GM23248 (cell line): ENCODE measurements around the gene MYH9. TPM values are rescaled to one million over a fixed set of nuclear protein-coding genes. Genes with fewer than 3 reads are reported as not detected.

Experiments
- DNase-seq: peaks from one replicate; pipeline ENCODE4 v3.0.0-alpha.2; 2015
- H2AFZ ChIP-seq: fragments of 200-600 bp; sonication (generic); 2 replicates; pipeline ENCODE4 v1.6.1; 2016; ENCODE audit warnings: antibody characterized with exemption
- H3F3A ChIP-seq: fragments of 200-600 bp; sonication (generic); 2 replicates; pipeline ENCODE4 v1.6.1; 2016; ENCODE audit warnings: mild to moderate bottlenecking, antibody characterized with exemption, mixed run types; ENCODE audit not compliant: insufficient read depth
- H3K27ac ChIP-seq: fragments of 200-600 bp; sonication (generic); 2 replicates; pipeline ENCODE4 v1.5.1; 2016; ENCODE audit warnings: mild to moderate bottlenecking
- H3K27me3 ChIP-seq: fragments of 200-600 bp; sonication (generic); replicated peaks from 2 replicates; pipeline ENCODE4 v1.6.1; 2016; ENCODE audit warnings: mild to moderate bottlenecking; ENCODE audit not compliant: insufficient read depth
- H3K36me3 ChIP-seq: fragments of 200-600 bp; sonication (generic); 2 replicates; pipeline ENCODE4 v1.6.1; 2016; ENCODE audit warnings: low read depth, mild to moderate bottlenecking
- H3K4me1 ChIP-seq: fragments of 200-600 bp; sonication (generic); 2 replicates; pipeline ENCODE4 v1.6.1; 2016; ENCODE audit warnings: mild to moderate bottlenecking; ENCODE audit not compliant: insufficient read depth
- H3K4me2 ChIP-seq: fragments of 200-600 bp; sonication (generic); one replicate; pipeline ENCODE4 v1.6.1; 2016; ENCODE audit warnings: mild to moderate bottlenecking; ENCODE audit not compliant: unreplicated experiment
- H3K4me3 ChIP-seq: fragments of 200-600 bp; sonication (generic); 2 replicates; pipeline ENCODE4 v1.5.1; 2016; ENCODE audit warnings: mild to moderate bottlenecking
- H3K79me2 ChIP-seq: fragments of 200-600 bp; sonication (generic); 2 replicates; pipeline ENCODE4 v1.6.1; 2016; ENCODE audit warnings: mild to moderate bottlenecking; ENCODE audit not compliant: insufficient read depth
- H3K9ac ChIP-seq: fragments of 200-600 bp; sonication (generic); 2 replicates; pipeline ENCODE4 v1.6.1; 2016; ENCODE audit warnings: mild to moderate bottlenecking
- H3K9me2 ChIP-seq: fragments of 200-600 bp; sonication (generic); 2 replicates; pipeline ENCODE4 v1.6.1; 2016; ENCODE audit warnings: mixed run types, mild to moderate bottlenecking, moderate library complexity; ENCODE audit not compliant: insufficient read depth
- H3K9me3 ChIP-seq: fragments of 200-600 bp; sonication (generic); one replicate; pipeline ENCODE4 v1.6.1; 2017; ENCODE audit warnings: low read depth
- H4K20me1 ChIP-seq: fragments of 200-600 bp; sonication (generic); 2 replicates; pipeline ENCODE4 v1.6.0; 2016; ENCODE audit not compliant: insufficient read depth
- EZH2 ChIP-seq: fragments of 200-600 bp; sonication (generic); IDR thresholded peaks from 2 replicates; pipeline ENCODE4 v1.6.1; 2018; ENCODE audit warnings: antibody characterized with exemption, mild to moderate bottlenecking; ENCODE audit not compliant: insufficient read depth, poor library complexity, severe bottlenecking
- EZH2phosphoT487 ChIP-seq: fragments of 200-600 bp; sonication (generic); IDR thresholded peaks from 2 replicates; pipeline ENCODE4 v1.6.1; 2018; ENCODE audit warnings: antibody characterized with exemption, moderate library complexity, mild to moderate bottlenecking, low read depth; ENCODE audit not compliant: insufficient read depth
- WGBS, 2 experiments: methylation state at CpG; one replicate each; pipeline ENCODE4 v1.1.6; 2015 to 2017; ENCODE audit warnings: low lambda C conversion rate in 2 of 2, low coverage in 1 of 2; ENCODE audit errors: missing lambda C conversion rate in 2 of 2; 5-methylcytosine and 5-hydroxymethylcytosine counted together
- in situ Hi-C: fragments of 300-500 bp; cut with MboI; formaldehyde crosslinking; loops from 2 replicates; pipeline ENCODE4 v1.15.0; 2020
- polyA plus RNA-seq: library from polyadenylated mRNA; unstranded; fragments of >200 nt; fragmentation: Nextera tagmentation; extraction: Ambion mirVana; gene quantifications from 2 replicates; pipeline ENCODE4 v1.2.1, GENCODE V29; 2016
- total RNA-seq: library from RNA; depleted of rRNA; stranded (reverse); fragments of >200 nt; shearing (Covaris generic); gene quantifications from 2 replicates; pipeline ENCODE4 v1.2.3, GENCODE V29; 2014

Gene MYH9
- total and polyA plus RNA-seq, 2 experiments from 2014 or later, result 287 to 420 TPM

DNA sequence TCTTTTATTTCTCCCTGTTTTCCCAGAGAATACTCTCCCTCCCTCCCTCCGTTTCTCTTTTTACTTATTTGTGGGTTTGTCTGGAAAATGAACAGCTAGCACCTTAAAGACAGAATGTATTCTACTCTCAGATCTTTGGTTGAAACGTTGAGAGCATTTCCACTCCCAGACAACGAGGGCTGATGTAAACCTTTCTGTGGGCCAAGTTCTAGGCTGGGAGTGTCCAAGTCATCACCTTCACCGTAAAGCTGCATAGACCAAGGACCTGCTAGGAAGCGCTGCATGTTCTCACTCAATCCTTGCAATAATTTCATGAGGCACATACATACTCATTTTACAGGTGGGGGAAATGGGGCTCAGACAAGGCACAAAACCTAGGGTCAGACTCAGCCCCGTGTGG lies 32.4 kb downstream of the MYH9 start:
- peak overlapping the region; percentile 84 for H3K27ac ChIP-seq
- peak overlapping the region; percentile 70 for H3K9ac ChIP-seq

DNA sequence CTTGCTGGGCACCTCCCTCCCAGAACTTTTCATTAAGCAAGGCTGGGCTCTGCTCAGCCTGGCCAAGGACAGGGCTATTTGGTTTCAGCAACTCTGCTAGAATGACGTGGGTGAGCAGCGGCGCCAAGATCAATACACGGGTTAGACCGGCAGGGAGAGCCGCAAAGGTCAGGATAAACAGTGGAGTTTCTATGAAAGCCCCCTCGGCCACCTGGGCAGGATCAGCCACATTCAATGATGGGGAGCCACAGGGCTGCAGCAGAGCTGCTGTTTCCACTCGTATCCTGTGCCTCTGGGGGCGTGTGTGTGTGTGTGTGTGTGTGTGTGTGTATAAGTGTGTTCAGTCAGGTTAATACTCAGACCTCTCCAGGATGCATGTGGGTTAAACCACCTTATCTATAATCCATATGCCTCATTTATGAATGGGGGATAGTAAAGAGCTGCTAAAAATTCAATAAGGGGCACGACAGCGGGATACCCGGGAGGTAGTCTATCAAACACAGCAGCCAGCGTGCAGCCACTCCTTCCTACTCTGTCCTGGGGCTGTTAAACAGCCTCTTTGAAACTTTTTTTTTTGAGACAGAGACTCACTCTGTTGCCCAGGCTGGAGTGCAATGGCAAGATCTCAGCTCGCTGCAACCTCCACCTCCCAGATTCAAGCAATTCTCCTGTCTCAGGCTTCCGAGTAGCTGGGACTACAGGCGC lies 34.8 kb downstream of the MYH9 start:
- 98 to 99% methylated on average over 16 of the region's 16 CpGs for WGBS, 2 experiments
- in situ Hi-C loops, result no loop called here

More for the DNA sequence above, 32.4 kb downstream of the MYH9 start:
- Histone ChIP-seq H3K9me2 (no peaks in the 10 kb centered on the region), H3K4me3 (peak overlapping the region; percentile 49; the same call in 1 of the 2 replicates), H3K4me1 (peaks cover 71% of the 10 kb centered on the region), H3K9me3 (no peaks in the 10 kb centered on the region), H4K20me1 (peaks cover 15% of the 10 kb centered on the region), H2AFZ (no peak overlapping the region), H3K36me3 (no peaks in the 10 kb centered on the region), H3F3A (peaks cover 64% of the 10 kb centered on the region), H3K4me2 (peak overlapping the region; percentile 73), H3K79me2 (peaks cover 100% of the 10 kb centered on the region), H3K27me3 (no peaks in the 10 kb centered on the region)
- WGBS, 2 experiments, result 50 to 53% methylated on average over 6 of the region's 6 CpGs
- in situ Hi-C loops, result no loop called here
- peak; percentile 51 for DNase-seq
- no peak for TF ChIP-seq EZH2phosphoT487
- TF ChIP-seq EZH2, result no peak

GRCh38 chr22:36351921-36352802 lies 35.6 kb downstream of the MYH9 start:
- H3K9me3 ChIP-seq, result no peaks in the 10 kb centered on the region
- no peak overlapping the region for H3K9ac ChIP-seq
- WGBS, 2 experiments, result 81 to 86% methylated on average over 22 of the region's 22 CpGs
- no peaks in the 10 kb centered on the region for H3K27me3 ChIP-seq
- peaks cover 20% of the 10 kb centered on the region; the same call in 1 of the 2 replicates for H4K20me1 ChIP-seq
- no peak overlapping the region for H3K4me2 ChIP-seq
- TF ChIP-seq EZH2 (no peak), EZH2phosphoT487 (no peak)
- H3K36me3 ChIP-seq, result peaks cover 6% of the 10 kb centered on the region; the same call in 1 of the 2 replicates
- DNase-seq, result no peak
- in situ Hi-C loops, result no loop called here
- H3F3A ChIP-seq, result peaks cover 63% of the 10 kb centered on the region
- no peak overlapping the region for H2AFZ ChIP-seq
- H3K79me2 ChIP-seq, result peaks cover 98% of the 10 kb centered on the region
- H3K9me2 ChIP-seq, result no peaks in the 10 kb centered on the region
- H3K4me3 ChIP-seq, result no peak overlapping the region
- H3K27ac ChIP-seq, result peak overlapping the region; percentile 64
- peaks cover 54% of the 10 kb centered on the region for H3K4me1 ChIP-seq

More for the DNA sequence above, 34.8 kb downstream of the MYH9 start:
- no peak for TF ChIP-seq EZH2phosphoT487
- TF ChIP-seq EZH2, result no peak
- Histone ChIP-seq H3K27me3 (no peaks in the 10 kb centered on the region), H4K20me1 (peaks cover 20% of the 10 kb centered on the region; the same call in 1 of the 2 replicates), H3K79me2 (peaks cover 100% of the 10 kb centered on the region), H3K4me2 (no peak overlapping the region), H3K27ac (0 out of 2 replicates have a peak overlapping the region, but pooled peaks have one; percentile 64), H3K9me2 (no peaks in the 10 kb centered on the region), H3K4me1 (peaks cover 62% of the 10 kb centered on the region), H3F3A (peaks cover 65% of the 10 kb centered on the region), H2AFZ (no peak overlapping the region), H3K9me3 (no peaks in the 10 kb centered on the region), H3K9ac (no peak overlapping the region), H3K4me3 (no peak overlapping the region), H3K36me3 (no peaks in the 10 kb centered on the region)
- DNase-seq, result no peak

DNA sequence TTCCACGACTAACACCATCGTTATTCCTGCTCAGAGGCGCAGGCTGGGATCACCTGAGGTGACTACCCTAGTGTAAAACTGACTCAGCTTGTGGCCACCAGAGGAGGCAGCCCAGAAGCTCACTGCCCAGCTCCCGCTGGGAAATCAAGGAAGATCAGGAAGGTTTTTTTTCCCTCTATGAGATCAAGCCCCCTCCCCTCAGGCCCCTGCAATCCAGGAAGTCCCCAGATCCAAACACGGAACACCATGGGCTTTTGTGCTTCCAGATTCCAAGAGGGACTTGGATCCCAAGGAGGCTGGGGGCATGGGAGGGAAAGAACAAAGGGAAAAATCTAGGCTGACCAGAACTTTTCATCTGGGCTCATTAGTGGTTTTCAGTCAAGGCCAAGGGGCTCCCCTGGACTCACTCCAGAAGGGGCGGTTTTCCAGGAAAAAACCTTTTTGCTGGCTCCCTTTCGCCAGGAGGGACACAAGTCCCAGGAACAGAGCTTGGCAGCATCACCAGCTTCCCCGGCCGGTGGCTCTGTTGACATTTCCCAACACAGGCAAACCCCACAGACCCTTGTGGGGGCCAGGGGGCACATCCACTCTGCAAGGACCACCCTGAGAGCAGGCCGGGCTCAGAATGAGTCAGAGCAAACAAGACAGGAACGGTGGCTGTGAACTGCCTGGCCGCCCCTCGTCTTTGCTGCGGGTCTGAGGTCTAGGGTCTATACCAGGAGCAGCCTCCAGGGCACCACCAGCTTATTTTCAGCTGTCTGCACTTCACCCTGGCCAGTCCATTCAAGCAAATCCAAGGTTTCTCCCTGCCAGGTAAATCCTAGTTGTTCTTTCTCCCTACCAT lies 36.8 kb downstream of the MYH9 start:
- H4K20me1 ChIP-seq, result peaks cover 26% of the 10 kb centered on the region; the same call in 1 of the 2 replicates
- no peaks in the 10 kb centered on the region for H3K9me2 ChIP-seq
- no peak for TF ChIP-seq EZH2phosphoT487
- no peak for TF ChIP-seq EZH2
- peak overlapping the region; percentile 64 for H3K27ac ChIP-seq
- H3K9ac ChIP-seq, result 0 out of 2 replicates have a peak overlapping the region, but pooled peaks have one; percentile 10
- peak overlapping the region; percentile 3 for H3K4me2 ChIP-seq
- peak; percentile 63 for DNase-seq
- peaks cover 65% of the 10 kb centered on the region for H3F3A ChIP-seq
- H3K4me1 ChIP-seq, result peaks cover 46% of the 10 kb centered on the region
- H3K36me3 ChIP-seq, result peaks cover 15% of the 10 kb centered on the region; the same call in 1 of the 2 replicates
- WGBS, 2 experiments, result 70 to 79% methylated on average over 13 to 14 of the region's 14 CpGs
- no peaks in the 10 kb centered on the region for H3K27me3 ChIP-seq
- no peaks in the 10 kb centered on the region for H3K9me3 ChIP-seq
- peaks cover 98% of the 10 kb centered on the region for H3K79me2 ChIP-seq
- no peak overlapping the region for H3K4me3 ChIP-seq
- in situ Hi-C loops, result no loop called here
- no peak overlapping the region for H2AFZ ChIP-seq
